NCI-H510A treated with DMSO at 0.1 percent for 48 hours (cell line): ENCODE data around the gene CCNG2.

ENCODE experiments used
- DNase-seq: peaks from one replicate; lab custom pipeline; 2025; lab: John Stamatoyannopoulos, UW

CCNG2 gene

GRCh38 chr4:77178560-77178959, 21.6 kb downstream of the CCNG2 start:
- no peak for DNase-seq

GRCh38 chr4:77179519-77179918, 22.5 kb downstream of the CCNG2 start:
- DNase-seq, result no peak

- DNase-seq, result no peak
Observed at GRCh38 chr4:77181720-77182119, 24.7 kb downstream of the CCNG2 start.

DNA sequence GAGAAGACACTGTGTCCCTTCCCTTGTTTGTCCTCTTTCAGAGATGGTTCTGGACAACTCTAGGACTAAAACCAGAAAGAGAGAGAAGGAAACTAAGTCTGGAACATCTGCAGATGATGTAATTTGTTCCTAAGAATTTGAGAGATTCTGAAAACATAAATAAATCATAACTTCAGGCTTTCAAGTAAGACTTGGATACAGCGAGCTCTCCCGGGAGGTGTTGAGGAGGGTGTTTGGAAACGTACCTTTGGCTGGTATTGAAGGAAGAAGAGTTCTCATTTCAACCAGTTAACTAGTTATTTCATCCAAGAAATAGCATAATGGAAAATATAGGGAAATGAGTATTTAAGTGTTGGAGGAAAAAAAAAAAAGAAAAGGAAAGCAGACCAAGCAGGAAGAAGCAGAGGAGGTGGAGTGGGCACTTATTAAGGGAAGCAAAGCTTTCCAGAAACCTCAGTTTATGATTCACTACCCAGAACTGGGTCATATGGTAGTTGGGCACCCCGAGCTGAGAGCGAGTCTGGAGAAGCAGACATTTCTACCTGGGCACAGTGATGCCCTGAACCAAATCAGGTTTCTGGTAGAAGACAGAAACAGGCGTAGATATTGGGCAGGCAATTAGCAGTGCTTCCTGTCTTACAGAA, 26.9 kb downstream of the CCNG2 start:
- no peak for DNase-seq

GRCh38 chr4:77184974-77185373, 28.0 kb downstream of the CCNG2 start:
- DNase-seq, result no peak

DNA sequence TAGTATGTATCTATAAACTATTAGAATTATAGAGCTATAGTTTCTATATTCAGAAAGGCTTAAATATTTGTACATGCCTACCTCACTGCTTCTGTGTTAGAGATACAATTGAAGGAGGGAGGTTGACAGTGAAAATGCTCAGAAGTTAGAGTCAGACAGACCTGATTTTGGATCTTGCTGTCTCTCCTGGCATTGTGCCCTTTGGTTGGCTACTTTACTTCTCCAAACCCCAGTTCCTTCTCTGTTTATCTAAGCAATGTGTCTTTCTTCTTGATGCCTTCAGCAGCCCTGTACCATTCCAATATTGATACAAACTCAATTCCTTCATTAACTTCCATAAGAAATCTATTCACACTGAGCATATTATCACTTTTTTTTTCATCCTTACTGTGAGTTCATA, 28.7 kb downstream of the CCNG2 start:
- no peak for DNase-seq

DNA sequence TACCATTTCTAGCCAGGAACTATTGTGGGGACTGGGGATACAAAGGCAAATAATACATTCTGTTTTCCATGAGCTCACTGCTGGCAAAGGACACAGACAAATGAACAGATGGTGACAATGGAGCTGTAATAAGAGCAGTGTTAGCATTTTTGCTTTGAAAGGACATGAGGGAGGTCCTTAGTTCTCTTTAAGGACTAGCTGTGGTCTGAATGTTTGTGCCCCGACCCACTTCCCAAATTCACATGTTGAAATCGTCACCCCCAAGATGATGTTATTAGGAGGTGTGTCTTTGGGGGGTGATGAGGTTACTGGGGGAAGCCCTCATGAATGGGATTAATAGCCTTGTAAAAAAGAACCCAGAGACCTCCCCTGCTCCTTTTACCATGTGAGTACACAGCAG, 30.3 kb downstream of the CCNG2 start:
- DNase-seq, result no peak

DNA sequence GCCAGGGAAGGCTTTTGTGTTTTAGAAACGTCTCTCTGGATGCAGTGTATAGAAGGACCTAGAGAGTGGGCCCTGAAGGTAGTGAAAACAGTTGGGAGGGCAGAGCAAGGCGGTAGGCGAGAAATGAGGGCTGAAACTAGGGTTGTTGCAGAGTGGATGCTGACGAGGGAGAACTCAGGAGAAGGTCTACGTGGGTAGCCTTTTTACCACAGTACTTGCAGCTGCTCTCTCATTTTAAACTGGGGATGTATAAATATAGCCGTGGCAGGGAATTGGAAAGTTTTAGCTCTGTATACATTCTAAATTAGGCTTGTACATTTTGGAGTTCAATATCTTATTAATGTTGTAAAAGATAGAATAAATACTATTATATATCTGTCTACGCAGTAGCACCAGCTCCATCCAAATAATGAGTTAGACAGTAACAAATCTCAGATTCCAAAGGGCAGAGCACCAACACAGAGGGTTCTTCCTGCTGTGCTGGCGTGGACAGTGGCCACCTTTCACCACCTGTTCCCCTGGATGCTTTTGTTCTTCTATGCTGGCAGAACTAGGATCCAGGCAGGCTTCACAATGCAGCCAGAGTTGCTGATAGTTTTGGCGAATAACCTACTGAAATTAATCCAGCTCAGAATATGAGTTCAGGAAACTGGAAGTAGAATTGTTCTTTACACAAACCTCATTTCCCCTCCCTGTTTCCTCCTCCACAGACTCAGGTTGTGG, 31.7 kb downstream of the CCNG2 start:
- DNase-seq, result no peak

- no peak for DNase-seq
Observed at GRCh38 chr4:77189412-77189811, 32.4 kb downstream of the CCNG2 start.

GRCh38 chr4:77190053-77190452, 33.0 kb downstream of the CCNG2 start:
- no peak for DNase-seq

DNA sequence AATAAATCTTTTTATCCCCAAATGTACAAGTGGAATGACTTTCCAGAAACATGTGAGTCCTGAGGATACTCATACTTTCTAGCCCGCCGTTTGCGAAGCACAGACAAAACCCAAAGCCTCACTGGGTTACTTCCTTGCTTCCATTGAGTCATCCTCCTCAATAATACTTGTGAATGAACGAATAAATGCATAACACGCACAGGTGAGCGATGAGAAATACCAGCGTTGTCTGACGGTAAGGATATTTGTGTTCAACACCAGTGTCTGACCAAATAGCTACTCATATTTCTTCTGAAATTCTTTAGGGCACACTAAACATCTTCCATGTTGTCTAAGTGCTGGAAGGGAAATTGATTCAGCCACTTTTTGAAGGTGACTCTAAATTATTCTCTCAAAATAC, 36.0 kb downstream of the CCNG2 start:
- no peak for DNase-seq

- DNase-seq, result no peak
Observed at GRCh38 chr4:77193511-77194102, 36.6 kb downstream of the CCNG2 start.

DNA sequence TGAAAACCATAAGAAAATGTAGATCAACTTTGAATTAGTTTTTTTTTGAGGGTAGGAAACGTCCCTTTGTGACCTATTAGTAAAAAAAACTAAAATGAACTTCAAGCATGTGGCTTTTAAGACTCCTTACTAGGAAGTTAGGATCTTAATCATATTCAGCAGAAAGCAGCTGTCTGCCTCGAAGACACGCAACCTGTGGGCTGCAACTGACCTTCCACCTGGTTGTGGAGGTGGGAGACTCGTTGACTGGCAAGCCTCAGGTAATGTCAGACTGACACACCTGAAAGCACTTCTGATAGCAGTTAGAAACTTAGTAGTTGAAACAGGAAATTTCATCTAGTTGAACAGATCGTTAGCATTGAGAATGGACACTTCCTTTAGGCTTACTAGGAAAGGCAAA, 37.4 kb downstream of the CCNG2 start:
- no peak for DNase-seq

- peak; percentile 28 for DNase-seq
Observed at GRCh38 chr4:77194989-77195388, 38.0 kb downstream of the CCNG2 start.

- DNase-seq, result no peak
Observed at GRCh38 chr4:77196866-77197265, 39.9 kb downstream of the CCNG2 start.

- DNase-seq, result no peak
Observed at GRCh38 chr4:77197361-77197760, 40.4 kb downstream of the CCNG2 start.

GRCh38 chr4:77197831-77198230, 40.8 kb downstream of the CCNG2 start:
- DNase-seq, result no peak

- DNase-seq, result no peak
Observed at GRCh38 chr4:77199276-77199675, 42.3 kb downstream of the CCNG2 start.

DNA sequence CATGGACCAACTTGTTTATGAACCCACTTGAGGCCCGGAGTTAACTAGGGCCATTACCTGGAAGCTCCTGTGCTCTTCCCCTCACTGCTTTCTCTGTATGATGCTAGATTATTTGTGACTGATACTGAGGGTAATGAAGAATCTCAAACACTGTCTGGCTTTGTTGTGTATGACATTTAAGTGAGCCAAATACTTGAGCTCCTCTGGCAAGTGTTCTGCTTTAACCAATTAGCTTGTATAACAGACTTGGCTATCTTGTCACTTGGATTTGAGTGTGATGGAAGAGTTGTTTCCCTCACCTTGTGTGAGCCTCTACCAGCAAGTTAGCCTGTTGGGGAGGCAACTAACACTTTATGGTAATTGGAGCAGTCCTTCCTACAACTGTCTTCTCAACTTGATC, 42.7 kb downstream of the CCNG2 start:
- DNase-seq, result no peak

- no peak for DNase-seq
Observed at GRCh38 chr4:77201343-77201742, 44.3 kb downstream of the CCNG2 start.

DNA sequence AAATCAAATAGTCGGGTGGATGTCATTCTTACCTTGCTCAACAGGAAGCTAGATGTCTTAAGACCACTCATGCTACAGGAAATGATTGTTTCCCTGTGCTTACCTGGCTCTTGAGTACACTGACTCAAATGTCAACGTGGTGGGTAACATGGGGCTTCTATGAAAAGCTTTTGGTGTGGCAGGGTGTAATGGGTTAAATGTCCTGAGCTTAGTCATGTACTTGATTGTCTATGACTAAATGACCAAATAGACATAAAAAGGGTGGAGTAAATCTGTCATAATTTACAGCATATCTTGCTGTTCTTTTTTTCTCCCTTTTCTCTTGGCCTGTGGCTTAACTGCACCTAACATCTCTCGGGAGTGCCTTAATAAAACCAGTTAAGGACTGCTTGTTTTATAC, 44.9 kb downstream of the CCNG2 start:
- DNase-seq, result no peak

DNA sequence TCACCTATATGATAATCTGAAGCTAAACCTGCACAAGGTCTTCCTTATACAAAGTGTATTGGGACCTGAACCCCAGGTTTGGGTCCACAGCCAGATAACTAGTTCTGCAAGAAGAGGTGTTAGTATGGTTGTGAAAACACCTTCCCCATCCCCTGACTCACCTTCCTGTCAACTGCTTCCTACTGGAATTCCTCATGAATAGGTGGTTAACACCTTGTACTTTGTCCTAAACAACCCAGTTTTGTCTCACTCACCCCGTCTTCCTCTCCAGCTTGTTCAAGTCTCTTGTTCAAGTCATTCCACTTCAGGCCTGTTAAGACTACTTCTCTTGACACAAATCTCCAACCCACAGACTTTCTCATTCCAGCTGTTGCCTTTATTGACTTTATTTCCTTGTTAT, 45.5 kb downstream of the CCNG2 start:
- no peak for DNase-seq

DNA sequence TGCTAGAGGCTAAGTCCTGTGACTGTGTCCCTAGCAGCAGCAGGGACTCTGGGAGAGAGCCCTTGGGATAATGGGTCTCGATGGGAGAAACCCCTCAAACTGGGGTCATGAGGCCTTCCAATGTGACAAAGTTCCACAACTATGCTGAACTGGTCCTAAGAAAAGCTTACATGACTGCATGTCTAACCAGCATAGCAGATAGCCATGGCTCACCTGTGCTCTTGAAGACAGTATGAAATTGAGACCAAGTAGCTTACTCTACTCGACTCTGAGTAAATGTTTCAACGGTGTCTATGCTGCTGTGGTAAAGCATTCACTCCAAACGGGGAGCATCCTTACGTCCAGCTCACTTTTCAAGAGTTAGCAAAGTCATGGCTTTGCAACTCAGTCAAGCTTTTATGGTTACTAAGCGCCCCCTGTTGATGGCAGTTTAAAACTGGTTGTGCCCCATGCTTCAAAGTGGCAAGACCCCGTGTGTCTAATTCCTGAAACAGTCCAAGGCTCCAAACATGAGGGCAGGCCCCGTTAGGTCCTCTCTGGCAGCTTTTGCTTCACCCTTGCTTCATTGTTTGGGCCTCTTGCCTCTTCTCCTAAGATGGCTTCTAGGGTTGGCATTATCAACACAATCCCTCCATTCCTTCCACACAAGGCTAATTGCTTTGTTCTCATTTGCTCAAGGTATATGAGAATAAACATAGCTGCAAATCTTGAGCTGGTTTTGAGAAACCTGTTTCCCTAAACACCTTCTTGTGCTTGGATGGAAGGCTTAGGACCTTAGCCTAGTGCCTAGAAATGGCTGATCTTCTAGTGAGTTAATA, 46.6 kb downstream of the CCNG2 start:
- peak; percentile 70 for DNase-seq
